ENCODE results near the gene PIK3R3. TPM values are rescaled to one million over a fixed set of nuclear protein-coding genes. Genes with fewer than 3 reads are reported as not detected.

Gene PIK3R3
- total RNA-seq, 1 experiment from 2014 or later, result 1.6 TPM

DNA sequence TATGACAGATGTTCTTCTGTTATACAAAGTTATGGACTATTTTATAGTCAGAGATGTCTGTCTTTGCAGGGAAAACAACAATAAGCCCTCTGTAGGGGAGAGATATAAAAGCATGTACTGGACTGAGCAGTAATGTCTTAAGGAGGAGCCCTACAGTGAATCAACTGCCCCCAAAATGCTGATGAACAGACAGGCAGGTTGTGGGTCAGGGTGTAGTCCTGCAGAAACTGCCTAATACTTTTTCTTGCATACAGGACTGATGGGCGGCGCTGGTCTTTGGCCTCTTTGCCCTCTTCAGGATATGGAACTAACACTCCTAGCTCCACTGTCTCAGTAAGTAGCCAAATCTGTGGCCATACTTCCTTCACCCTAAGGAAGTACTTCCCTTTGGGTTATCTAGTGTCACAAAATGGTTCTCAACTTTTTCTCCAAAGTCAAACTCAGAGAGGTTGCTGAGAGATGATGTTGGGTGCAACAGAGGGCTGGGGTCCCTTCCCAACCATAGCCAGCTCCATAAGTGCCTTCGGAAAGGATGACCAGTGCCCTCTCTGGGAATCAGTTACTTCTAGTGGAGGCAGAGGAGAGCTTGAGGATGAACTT is 129.8 kb downstream of the PIK3R3 start (continued):
- TF ChIP-seq, protein P1, sequence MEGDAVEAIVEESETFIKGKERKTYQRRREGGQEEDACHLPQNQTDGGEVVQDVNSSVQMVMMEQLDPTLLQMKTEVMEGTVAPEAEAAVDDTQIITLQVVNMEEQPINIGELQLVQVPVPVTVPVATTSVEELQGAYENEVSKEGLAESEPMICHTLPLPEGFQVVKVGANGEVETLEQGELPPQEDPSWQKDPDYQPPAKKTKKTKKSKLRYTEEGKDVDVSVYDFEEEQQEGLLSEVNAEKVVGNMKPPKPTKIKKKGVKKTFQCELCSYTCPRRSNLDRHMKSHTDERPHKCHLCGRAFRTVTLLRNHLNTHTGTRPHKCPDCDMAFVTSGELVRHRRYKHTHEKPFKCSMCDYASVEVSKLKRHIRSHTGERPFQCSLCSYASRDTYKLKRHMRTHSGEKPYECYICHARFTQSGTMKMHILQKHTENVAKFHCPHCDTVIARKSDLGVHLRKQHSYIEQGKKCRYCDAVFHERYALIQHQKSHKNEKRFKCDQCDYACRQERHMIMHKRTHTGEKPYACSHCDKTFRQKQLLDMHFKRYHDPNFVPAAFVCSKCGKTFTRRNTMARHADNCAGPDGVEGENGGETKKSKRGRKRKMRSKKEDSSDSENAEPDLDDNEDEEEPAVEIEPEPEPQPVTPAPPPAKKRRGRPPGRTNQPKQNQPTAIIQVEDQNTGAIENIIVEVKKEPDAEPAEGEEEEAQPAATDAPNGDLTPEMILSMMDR (IDR thresholded peaks at IDR 0.05 in 2 of 3, conservative IDR thresholded peaks at IDR 0.05 in 1 of 3; ENCODE audit: borderline replicate concordance in 1 of 3, insufficient read depth in 1 of 3, low read depth in 2 of 3, low read length in 2 of 3), result no peak
- TF ChIP-seq, protein P2, sequence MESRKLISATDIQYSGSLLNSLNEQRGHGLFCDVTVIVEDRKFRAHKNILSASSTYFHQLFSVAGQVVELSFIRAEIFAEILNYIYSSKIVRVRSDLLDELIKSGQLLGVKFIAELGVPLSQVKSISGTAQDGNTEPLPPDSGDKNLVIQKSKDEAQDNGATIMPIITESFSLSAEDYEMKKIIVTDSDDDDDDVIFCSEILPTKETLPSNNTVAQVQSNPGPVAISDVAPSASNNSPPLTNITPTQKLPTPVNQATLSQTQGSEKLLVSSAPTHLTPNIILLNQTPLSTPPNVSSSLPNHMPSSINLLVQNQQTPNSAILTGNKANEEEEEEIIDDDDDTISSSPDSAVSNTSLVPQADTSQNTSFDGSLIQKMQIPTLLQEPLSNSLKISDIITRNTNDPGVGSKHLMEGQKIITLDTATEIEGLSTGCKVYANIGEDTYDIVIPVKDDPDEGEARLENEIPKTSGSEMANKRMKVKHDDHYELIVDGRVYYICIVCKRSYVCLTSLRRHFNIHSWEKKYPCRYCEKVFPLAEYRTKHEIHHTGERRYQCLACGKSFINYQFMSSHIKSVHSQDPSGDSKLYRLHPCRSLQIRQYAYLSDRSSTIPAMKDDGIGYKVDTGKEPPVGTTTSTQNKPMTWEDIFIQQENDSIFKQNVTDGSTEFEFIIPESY (IDR thresholded peaks at IDR 0.05; ENCODE audit: extremely low read depth, insufficient replicate concordance, low read length), result no peak
- TF ChIP-seq SIN3A (IDR thresholded peaks at IDR 0.05; ENCODE audit: low read depth), result no peak

DNA sequence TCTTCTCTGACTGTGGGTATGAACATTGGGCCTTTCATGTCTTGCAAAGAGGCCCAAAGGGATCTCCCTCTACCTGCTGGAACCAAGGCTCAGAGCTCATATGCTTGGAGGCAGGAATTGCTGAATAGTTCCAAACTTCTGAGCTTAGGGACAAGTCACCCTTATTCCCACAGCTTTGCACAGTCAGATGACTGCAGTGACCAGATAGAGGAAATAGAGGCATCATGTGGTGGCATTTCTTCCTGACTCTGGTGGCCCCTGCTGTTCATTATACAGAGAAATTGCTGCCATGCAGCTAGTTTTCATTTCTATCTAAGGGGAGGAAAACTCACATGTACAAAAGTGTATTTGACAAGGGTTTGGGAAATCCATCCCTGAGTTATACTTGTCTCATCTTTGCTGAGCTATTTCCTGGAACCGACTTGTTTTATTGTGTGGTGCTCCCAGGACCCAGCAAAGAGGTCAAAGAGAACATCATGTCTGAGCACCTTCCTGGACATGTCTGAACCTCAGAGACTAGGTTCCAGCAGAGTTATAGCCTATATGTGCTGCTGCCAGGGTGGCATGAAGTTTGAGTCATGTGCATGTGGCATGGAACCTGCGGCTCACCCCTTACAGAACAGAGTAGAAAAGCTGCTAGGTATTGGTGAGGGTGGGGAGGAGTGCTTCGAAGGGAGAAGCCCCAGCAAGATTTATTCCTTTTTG is 131.2 kb downstream of the PIK3R3 start:
- no peaks in the 10 kb centered on the region for H3K27me3 ChIP-seq (ENCODE audit: insufficient read depth, low read length)
- intact Hi-C loops (cut with micrococcal nuclease), result no loop called here
- ChIA-PET RAD21 (ENCODE audit: low non-redundant PET in 1 of 2, low total read pairs in 2 of 2, uncharacterized antibody in 2 of 2, unreplicated experiment in 2 of 2) (no interaction called here), CTCF (no interaction called here), POLR2A (no interaction called here)
- no peak overlapping the region for H3K27ac ChIP-seq (ENCODE audit: low read depth, low read length)
- no peaks in the 10 kb centered on the region for H3K9me2 ChIP-seq (ENCODE audit: insufficient read depth)
- H3K4me3 ChIP-seq (replicated peaks in 1 of 2; ENCODE audit: low read depth in 1 of 2, low read length in 2 of 2), result no peak overlapping the region
- H3K79me2 ChIP-seq (ENCODE audit: insufficient read depth, low read length), result no peaks in the 10 kb centered on the region
- TF ChIP-seq RAD21 (IDR thresholded peaks at IDR 0.05; ENCODE audit: low read depth) (peak; percentile 34; the same call in 1 of the 2 replicates), SRF (IDR thresholded peaks at IDR 0.05; ENCODE audit: low read depth) (no peak), CEBPB (IDR thresholded peaks at IDR 0.05; ENCODE audit: low read depth) (no peak)
- no peaks in the 10 kb centered on the region for H4K20me1 ChIP-seq (ENCODE audit: insufficient read depth)
- no peak for DNase-seq (ENCODE audit: low read depth, low spot score)
- no TSS peak for BruUV-seq (replicated peaks)
- no peak for ATAC-seq
- no peak overlapping the region for H3K9ac ChIP-seq (ENCODE audit: low read length)
- H3K36me3 ChIP-seq (ENCODE audit: control insufficient read depth in 1 of 2, insufficient read depth in 2 of 2, low read length in 2 of 2), result peaks cover 5 to 11% of the 10 kb centered on the region in 2 experiments; a peak in 3 of 4 replicates
- H3K4me2 ChIP-seq (ENCODE audit: low read length), result no peak overlapping the region
- H3K4me1 ChIP-seq (ENCODE audit: control insufficient read depth in 1 of 2, insufficient read depth in 2 of 2, low read length in 2 of 2), result peaks cover 0 to 5% of the 10 kb centered on the region in 2 experiments; a peak in 1 of 4 replicates
- no peak overlapping the region for H2AFZ ChIP-seq (ENCODE audit: low read depth, low read length, poor library complexity, severe bottlenecking)
- H3K9me3 ChIP-seq (ENCODE audit: control insufficient read depth in 1 of 2, insufficient read depth in 1 of 2, low read depth in 1 of 2, low read length in 2 of 2), result no peaks in the 10 kb centered on the region
